Kidney (tissue), 14 donors: ENCODE results near the gene CTIF. TPM values are rescaled to one million over a fixed set of nuclear protein-coding genes. Genes with fewer than 3 reads are reported as not detected.

Experiments used
- DNase-seq, 5 donors: peaks; one replicate each; pipeline ENCODE4 v3.0.0-alpha.2; 2013 to 2020
- FAIRE-seq: peaks from 2 replicates; lab custom pipeline; 2012; peaks lifted over from hg19 to GRCh38; lab: Jason Lieb, UNC
- H3K27ac ChIP-seq, 2 donors: one replicate each; pipeline ENCODE4 v1.7.0; 2013; ENCODE audit warnings: low read depth in 2 of 2, low read length in 2 of 2, inconsistent platforms in 1 of 2
- H3K27me3 ChIP-seq: one replicate; pipeline ENCODE4 v1.7.1; 2013; ENCODE audit warnings: low read length, inconsistent platforms; ENCODE audit not compliant: control insufficient read depth, insufficient read depth
- H3K36me3 ChIP-seq, 3 donors: one replicate each; pipeline versions ENCODE4 v1.7.0 to v1.7.1; 2013; ENCODE audit warnings: low read length in 3 of 3, control low read depth in 1 of 3, inconsistent platforms in 1 of 3; ENCODE audit not compliant: insufficient read depth in 3 of 3, control insufficient read depth in 2 of 3
- H3K4me1 ChIP-seq, 3 donors: one replicate each; pipeline versions ENCODE4 v1.7.0 to v1.7.1; 2013; ENCODE audit warnings: low read length in 3 of 3, inconsistent platforms in 1 of 3, low read depth in 1 of 3; ENCODE audit not compliant: control insufficient read depth in 2 of 3, insufficient read depth in 2 of 3
- H3K4me3 ChIP-seq, 3 donors: one replicate each; pipeline versions ENCODE4 v1.7.0 to v1.8.1; 2013; ENCODE audit warnings: low read length in 3 of 3, control low read depth in 1 of 3, inconsistent platforms in 1 of 3
- H3K9ac ChIP-seq, 3 donors: one replicate each; pipeline versions ENCODE4 v1.7.0 to v1.7.1; 2013; ENCODE audit warnings: low read length in 3 of 3, control low read depth in 1 of 3, inconsistent platforms in 1 of 3
- H3K9me3 ChIP-seq, 3 donors: one replicate each; pipeline versions ENCODE4 v1.7.0 to v1.7.1; 2013; ENCODE audit warnings: low read length in 3 of 3, control low read depth in 1 of 3, inconsistent platforms in 1 of 3; ENCODE audit not compliant: control insufficient read depth in 2 of 3, insufficient read depth in 1 of 3
- intact Hi-C: fragments of 100-400 bp; cut with DNase I; formaldehyde crosslinking; loops from one replicate; pipeline ENCODE4 v1.11.1; 2022
- polyA plus RNA-seq: library from polyadenylated mRNA; stranded (reverse); fragments of 350-450 nt; fragmentation: Illumina TruSeq; extraction: RNeasy Lipid Tissue Mini Kit (QIAGEN cat#74804); gene quantifications from one replicate; pipeline ENCODE4 v1.2.3, GENCODE V29; 2014; ENCODE audit warnings: low read depth, low replicate concordance; ENCODE audit not compliant: insufficient read depth
- total RNA-seq: library from RNA; stranded (reverse); fragmentation: NEBNext Ultra II Directional; extraction: Animal tissue kit (Norgen Biotek cat#: 25700); gene quantifications from one replicate; pipeline ENCODE4 v1.2.1, GENCODE V29; 2021
- TF ChIP-seq, protein P1 (sequence below): IDR thresholded peaks from 3 replicates; pipeline ENCODE4 v1.5.1; 2012; ENCODE audit warnings: mild to moderate bottlenecking, moderate library complexity, borderline replicate concordance; ENCODE audit not compliant: insufficient read depth; ENCODE audit errors: extremely low read depth
- donor health status: control.
- donor health status: control.
- donor health status: control.
- donor health status: control.
- donor health status: control.
- donor health status: DM: yes; HTN: yes; CAD: no.
- donor health status: Normal renal cell carcinoma (clear cell type).

The CTIF gene
- total and polyA plus RNA-seq, 2 donors from 2014 or later = 37.3 to 41.9 TPM

DNA sequence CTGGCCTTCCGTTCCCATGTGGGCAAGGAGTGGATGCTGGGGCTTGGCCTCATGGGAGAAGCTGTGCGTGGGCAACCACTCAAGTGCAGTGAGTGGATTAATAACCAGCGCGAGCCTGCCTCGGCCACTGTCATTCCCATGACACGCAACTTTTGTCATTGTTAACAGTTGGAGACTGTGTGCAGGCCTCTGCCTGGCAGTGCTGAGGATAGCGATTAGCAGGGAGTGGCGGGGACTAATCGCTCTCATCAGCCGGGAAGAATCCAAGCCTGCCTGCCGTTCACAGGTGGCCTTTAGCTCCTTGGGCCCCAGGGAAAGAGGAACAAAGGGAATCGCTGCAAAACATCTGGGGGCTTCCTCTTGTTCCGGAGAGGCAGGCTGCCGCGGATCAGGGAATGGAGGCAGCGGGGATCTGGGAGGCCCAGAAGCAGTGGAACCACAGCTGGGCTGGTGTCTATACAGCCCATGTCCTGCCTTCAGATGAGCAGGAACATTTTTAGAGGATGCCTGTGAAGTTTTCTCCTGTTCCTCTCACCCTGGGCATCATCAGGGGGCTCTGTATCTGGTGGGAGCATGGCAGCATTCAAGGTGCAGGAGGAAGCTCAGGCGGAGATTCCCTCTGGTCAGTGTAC is 53.8 kb downstream of the CTIF start:
- intact Hi-C loops = no loop called here
- H3K9ac ChIP-seq = no peak overlapping the region
- peaks cover 0 to 20% (median 16%) of the 10 kb centered on the region in 3 donors for H3K4me1 ChIP-seq
- H3K36me3 ChIP-seq = no peaks in the 10 kb centered on the region
- no peaks in the 10 kb centered on the region for H3K27me3 ChIP-seq
- TF ChIP-seq, protein P1, sequence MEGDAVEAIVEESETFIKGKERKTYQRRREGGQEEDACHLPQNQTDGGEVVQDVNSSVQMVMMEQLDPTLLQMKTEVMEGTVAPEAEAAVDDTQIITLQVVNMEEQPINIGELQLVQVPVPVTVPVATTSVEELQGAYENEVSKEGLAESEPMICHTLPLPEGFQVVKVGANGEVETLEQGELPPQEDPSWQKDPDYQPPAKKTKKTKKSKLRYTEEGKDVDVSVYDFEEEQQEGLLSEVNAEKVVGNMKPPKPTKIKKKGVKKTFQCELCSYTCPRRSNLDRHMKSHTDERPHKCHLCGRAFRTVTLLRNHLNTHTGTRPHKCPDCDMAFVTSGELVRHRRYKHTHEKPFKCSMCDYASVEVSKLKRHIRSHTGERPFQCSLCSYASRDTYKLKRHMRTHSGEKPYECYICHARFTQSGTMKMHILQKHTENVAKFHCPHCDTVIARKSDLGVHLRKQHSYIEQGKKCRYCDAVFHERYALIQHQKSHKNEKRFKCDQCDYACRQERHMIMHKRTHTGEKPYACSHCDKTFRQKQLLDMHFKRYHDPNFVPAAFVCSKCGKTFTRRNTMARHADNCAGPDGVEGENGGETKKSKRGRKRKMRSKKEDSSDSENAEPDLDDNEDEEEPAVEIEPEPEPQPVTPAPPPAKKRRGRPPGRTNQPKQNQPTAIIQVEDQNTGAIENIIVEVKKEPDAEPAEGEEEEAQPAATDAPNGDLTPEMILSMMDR = no peak
- peak in 1 of 5 donors; percentile 14 for DNase-seq
- FAIRE-seq = no peak
- H3K4me3 ChIP-seq = no peak overlapping the region
- H3K9me3 ChIP-seq = no peaks in the 10 kb centered on the region
- H3K27ac ChIP-seq = no peak overlapping the region

DNA sequence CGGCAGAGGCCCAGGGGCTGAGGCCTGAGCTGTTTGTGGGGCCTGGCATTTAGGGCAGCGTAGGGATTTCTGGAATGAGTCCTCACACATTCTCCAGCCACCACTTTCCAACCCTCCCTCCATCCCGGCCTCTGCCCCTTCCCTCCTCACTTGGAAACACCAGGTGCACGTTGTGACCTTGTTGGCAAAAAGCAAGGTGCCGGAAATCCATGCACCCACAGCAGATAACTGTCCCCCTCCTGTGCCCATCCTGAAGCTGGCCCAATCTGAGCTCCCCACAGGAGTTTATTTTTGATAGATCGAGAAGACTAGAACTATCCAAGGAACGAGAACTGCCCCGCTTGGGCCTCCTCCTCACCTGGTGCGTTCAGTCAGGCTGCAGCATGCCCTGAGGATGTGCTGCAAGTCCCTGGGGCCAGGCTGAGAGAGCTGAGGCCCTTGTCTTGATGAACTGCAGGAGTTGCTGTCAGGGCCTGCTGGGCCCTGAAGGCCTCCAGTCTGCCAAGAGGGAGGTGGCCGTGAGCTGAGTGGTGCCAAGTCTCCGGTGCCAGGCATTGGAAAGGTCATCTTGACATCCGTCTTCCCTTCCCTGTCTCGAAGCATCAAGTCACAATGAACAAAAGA is 55.8 kb downstream of the CTIF start:
- Histone ChIP-seq H3K9me3 (no peaks in the 10 kb centered on the region), H3K36me3 (no peaks in the 10 kb centered on the region), H3K27me3 (no peaks in the 10 kb centered on the region), H3K27ac (no peak overlapping the region), H3K9ac (no peak overlapping the region), H3K4me1 (peaks cover 0 to 13% (median 13%) of the 10 kb centered on the region in 3 donors), H3K4me3 (no peak overlapping the region)
- FAIRE-seq (no peak), DNase-seq (no peak)
- intact Hi-C loops = no loop called here
- TF ChIP-seq, protein P1 = no peak

DNA sequence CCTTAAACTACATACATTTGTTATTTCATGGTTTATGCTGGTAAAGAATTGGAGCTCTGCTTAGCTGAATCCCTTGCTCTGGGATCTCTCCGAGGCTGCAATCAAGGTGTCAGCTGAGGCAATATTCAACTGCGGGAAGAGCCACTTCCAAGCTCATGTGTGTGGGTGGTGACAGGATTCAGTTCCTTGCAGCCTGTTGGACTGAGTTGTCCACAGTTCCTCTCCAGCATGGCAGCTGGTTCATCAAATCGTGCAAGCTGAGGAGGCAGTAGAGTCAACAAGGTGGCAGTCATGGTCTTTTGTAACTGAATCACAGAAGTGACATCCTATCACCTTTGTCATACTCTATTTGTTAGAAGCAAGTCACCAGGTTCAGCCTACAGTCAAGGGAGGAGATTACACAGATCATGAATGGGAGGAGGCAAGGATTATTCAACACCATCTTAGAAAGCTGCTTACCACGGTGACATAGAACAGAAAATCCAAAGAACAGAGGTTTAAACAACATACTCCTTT is 56.9 kb downstream of the CTIF start:
- FAIRE-seq (no peak), DNase-seq (no peak)
- intact Hi-C loops = no loop called here
- Histone ChIP-seq H3K36me3 (no peaks in the 10 kb centered on the region), H3K9ac (no peak overlapping the region), H3K27me3 (no peaks in the 10 kb centered on the region), H3K27ac (no peak overlapping the region), H3K9me3 (no peaks in the 10 kb centered on the region), H3K4me1 (peaks cover 0 to 3% (median 1%) of the 10 kb centered on the region in 3 donors), H3K4me3 (no peak overlapping the region)
- TF ChIP-seq, protein P1 = no peak
